Measurements from ENCODE around the gene GDPD1. TPM values are rescaled to one million over a fixed set of nuclear protein-coding genes. Genes with fewer than 3 reads are reported as not detected.

The GDPD1 gene
- 0.53 and 1.1 TPM in 2 replicates for total RNA-seq

GRCh38 chr17:59220328-59221158, at the start of gene GDPD1:
TSS of gene GDPD1 (plus strand) at chr17:59220511. CDS start at chr17:59220610, 99 bp downstream.

Other genes starting within 250 kb of the GDPD1 start
- 40.0 and 42.0 TPM in 2 replicates for gene TRIM37, start 113.6 kb upstream of the GDPD1 start, total RNA-seq
- gene SKA2, start 65.3 kb upstream of the GDPD1 start, total RNA-seq, result 59.2 and 69.3 TPM in 2 replicates
- gene PRR11, start 64.8 kb upstream of the GDPD1 start, total RNA-seq, result 8.5 and 11.3 TPM in 2 replicates
- gene SMG8, start 10.5 kb upstream of the GDPD1 start, total RNA-seq, result 21.1 and 21.5 TPM in 2 replicates
- 10.6 and 16.9 TPM in 2 replicates for gene YPEL2, start 111.1 kb downstream of the GDPD1 start, total RNA-seq